Pancreas (tissue), 10 donors: ENCODE data around the gene TOP2B. TPM values are rescaled to one million over a fixed set of nuclear protein-coding genes. Genes with fewer than 3 reads are reported as not detected.

Experiments
- ATAC-seq, 4 donors: fragments of 200-7000 bp; cut with Tn5 transposase; one replicate each; pipeline versions ENCODE4 v1.8.0 to v1.9.1; 2020; ENCODE audit warnings: mild to moderate bottlenecking in 4 of 4, moderate library complexity in 4 of 4
- DNase-seq, 6 donors: peaks; one replicate each; pipeline ENCODE4 v3.0.0-alpha.2; 2020
- FAIRE-seq: peaks from 2 replicates; lab custom pipeline; 2012; peaks lifted over from hg19 to GRCh38; lab: Jason Lieb, UNC
- H3K27ac ChIP-seq, 4 donors: fragments of 200-600 bp; sonication (generic); 1 replicate in 3 of 4; 2 replicates in 1 of 4; pipeline versions ENCODE4 v1.5.0 to v1.8.0; 2020
- H3K27me3 ChIP-seq, 4 donors: fragments of 200-600 bp; one replicate each; pipeline ENCODE4 v1.8.0; 2021
- H3K36me3 ChIP-seq, 3 donors: fragments of 200-600 bp; sonication (generic) in 1 of 3; one replicate each; pipeline versions ENCODE4 v1.5.0 to v1.8.0; 2020 to 2021
- H3K4me1 ChIP-seq, 3 donors: fragments of 200-600 bp; one replicate each; pipeline ENCODE4 v1.8.0; 2021
- H3K4me3 ChIP-seq, 4 donors: fragments of 200-600 bp; sonication (generic) in 2 of 4; one replicate each; pipeline versions ENCODE4 v1.5.0 to v1.8.0; 2020 to 2021
- H3K9me3 ChIP-seq, 4 donors: fragments of 200-600 bp; one replicate each; pipeline ENCODE4 v1.8.0; 2021
- WGBS, 2 donors: extraction: QIAGEN DNeasy Blood & Tissue Kit; methylation state at CpG; one replicate each; pipeline ENCODE4 v1.1.7; 2013; 5-methylcytosine and 5-hydroxymethylcytosine counted together
- intact Hi-C, 3 donors: fragments of 100-400 bp; cut with DNase I; formaldehyde crosslinking; loops; one replicate each; pipeline versions ENCODE4 v1.11.1 to v1.14.2; 2022
- polyA plus RNA-seq, 2 donors: library from polyadenylated mRNA; stranded (reverse); fragments of 200-250 nt; gene quantifications; one replicate each; pipeline ENCODE4 v1.2.3, GENCODE V29; 2013
- total RNA-seq, 6 donors: library from RNA; stranded (reverse); fragmentation: NEBNext Ultra II Directional in 4 of 6; extraction: Animal tissue kit (Norgen Biotek cat#: 25700) in 4 of 6; gene quantifications; one replicate each; pipeline versions ENCODE4 v1.2.1 to v1.2.4, GENCODE V29; 2021 to 2023
- TF ChIP-seq, protein P1 (sequence below), 4 donors: fragments of 200-600 bp; sonication (generic) in 3 of 4; IDR thresholded peaks; one replicate each; pipeline versions ENCODE4 v1.5.0 to v1.8.0; 2021; ENCODE audit warnings: antibody characterized with exemption in 4 of 4
- donor health status: healthy with polysubstance abuse.
- donor health status: DM: no; HTN: no; CAD: no; lungs with moderate emphysema.
- donor health status: DM: no; HTN: no; CAD: no.
- donor health status: control.
- donor health status: control.
- donor health status: Bipolar disorder and iron deficiency.
- donor health status: DM: yes; HTN: yes; CAD: no.
- donor health status: DM: no; HTN: no; CAD: no.
- donor health status: DM: no; HTN: no; CAD: no.
- donor health status: DM: yes; HTN: yes; CAD: no.

Gene TOP2B
- total and polyA plus RNA-seq, 8 donors, result 17.7 to 67.7 (median 40.2) TPM

DNA sequence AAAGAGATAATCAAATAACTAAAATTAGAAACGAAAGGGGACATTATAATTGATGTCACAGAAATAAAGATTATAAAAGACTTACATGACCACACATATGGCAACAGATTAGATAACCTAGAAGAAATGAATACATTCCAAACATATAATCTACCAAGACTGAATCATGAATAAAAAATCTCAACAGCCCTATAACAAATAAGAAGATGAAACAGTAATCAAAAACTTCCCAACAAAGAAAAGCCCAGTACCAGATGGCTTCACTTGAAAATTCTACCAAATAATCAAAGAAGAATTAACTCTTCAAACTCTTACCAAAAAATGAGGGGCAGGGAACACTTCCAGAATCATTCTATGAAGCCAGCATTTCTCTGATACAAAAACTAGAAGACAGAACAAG is 11.8 kb downstream of the TOP2B start:
- Histone ChIP-seq H3K9me3 (no peaks in the 10 kb centered on the region), H3K4me3 (no peak overlapping the region), H3K36me3 (no peaks in the 10 kb centered on the region), H3K4me1 (peaks cover 0 to 24% (median 11%) of the 10 kb centered on the region in 3 donors), H3K27me3 (no peaks in the 10 kb centered on the region), H3K27ac (no peak overlapping the region)
- DNase-seq, result no peak
- WGBS, 2 donors, result 17 to 21% methylated on average over 1 of the region's 1 CpG
- no peak for ATAC-seq
- no peak for FAIRE-seq
- TF ChIP-seq, protein P1, sequence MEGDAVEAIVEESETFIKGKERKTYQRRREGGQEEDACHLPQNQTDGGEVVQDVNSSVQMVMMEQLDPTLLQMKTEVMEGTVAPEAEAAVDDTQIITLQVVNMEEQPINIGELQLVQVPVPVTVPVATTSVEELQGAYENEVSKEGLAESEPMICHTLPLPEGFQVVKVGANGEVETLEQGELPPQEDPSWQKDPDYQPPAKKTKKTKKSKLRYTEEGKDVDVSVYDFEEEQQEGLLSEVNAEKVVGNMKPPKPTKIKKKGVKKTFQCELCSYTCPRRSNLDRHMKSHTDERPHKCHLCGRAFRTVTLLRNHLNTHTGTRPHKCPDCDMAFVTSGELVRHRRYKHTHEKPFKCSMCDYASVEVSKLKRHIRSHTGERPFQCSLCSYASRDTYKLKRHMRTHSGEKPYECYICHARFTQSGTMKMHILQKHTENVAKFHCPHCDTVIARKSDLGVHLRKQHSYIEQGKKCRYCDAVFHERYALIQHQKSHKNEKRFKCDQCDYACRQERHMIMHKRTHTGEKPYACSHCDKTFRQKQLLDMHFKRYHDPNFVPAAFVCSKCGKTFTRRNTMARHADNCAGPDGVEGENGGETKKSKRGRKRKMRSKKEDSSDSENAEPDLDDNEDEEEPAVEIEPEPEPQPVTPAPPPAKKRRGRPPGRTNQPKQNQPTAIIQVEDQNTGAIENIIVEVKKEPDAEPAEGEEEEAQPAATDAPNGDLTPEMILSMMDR (IDR thresholded peaks at IDR 0.05), result no peak
- intact Hi-C loops, result no loop called here

DNA sequence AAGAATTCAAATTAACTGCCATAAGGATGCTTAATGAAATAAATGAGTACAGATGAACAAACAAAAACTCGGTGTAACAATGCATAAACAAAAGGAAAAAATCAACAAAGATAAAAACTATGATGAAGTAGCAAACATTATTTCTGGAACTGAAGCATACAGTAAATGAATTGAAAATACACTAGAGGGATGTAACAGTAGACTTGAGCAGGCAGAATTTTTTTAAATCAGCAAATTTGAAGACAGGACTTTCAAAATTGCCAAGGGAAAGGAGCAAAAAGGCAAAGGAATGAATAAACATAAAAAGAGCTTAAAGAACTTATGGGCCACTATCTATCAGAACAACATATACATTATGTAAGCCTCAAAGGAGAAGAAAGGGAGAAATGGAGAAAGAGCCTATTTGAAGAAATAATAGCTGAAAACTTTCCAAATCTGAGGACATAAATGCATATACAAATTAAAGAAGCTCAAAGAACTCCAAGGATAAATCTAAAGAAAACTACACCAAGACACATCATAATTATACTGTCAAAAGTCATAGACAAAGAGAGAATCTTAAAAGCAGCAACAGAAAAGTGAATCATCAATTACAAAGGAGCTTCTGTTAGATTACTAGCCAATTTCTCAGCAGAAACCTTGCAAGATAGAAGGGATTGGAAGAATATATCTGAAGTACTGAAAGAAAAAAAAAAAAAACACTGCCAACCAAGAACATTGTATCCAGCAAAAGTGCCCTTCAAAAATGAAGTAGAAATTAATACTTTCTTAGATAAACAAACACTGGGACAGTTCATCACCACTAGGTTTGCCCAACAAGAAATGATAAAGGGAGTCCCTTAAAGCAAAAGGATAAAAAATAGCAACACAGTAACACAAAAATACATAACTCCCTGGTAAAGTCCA is 15.5 kb downstream of the TOP2B start:
- Histone ChIP-seq H3K4me1 (peaks cover 2 to 10% (median 5%) of the 10 kb centered on the region in 3 donors), H3K27ac (no peak overlapping the region), H3K27me3 (no peaks in the 10 kb centered on the region), H3K9me3 (no peaks in the 10 kb centered on the region), H3K36me3 (no peaks in the 10 kb centered on the region), H3K4me3 (no peak overlapping the region)
- 52 to 59% methylated on average over 1 of the region's 1 CpG for WGBS, 2 donors
- intact Hi-C loops, result loop anchor here in 1 of 3 donors (5.0 kb wide), 1 partner anchor 208 kb away; no protein-coding TSS in a partner anchor
- TF ChIP-seq, protein P1 (IDR thresholded peaks at IDR 0.05), result no peak
- no peak for ATAC-seq
- DNase-seq, result no peak
- no peak for FAIRE-seq

DNA sequence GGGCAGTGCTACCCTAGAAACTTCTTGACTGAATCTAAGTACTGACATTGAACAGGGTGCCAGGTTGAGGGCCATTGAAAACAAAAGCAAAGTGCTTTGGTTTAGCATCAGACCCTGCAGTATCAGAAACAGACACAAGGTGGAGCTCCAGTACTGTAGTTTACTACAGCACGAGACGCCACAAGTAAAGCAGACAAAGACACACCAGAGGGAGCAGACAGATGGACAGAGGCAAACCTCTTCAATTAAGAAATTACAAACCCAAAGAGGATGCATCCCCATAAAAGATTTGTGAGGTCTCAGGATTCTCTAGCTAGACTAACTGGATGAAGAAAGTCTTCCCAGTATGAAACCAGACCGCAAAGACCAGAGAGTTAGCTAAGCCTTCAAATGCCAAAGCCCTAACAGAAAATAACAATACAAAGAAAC is 16.6 kb downstream of the TOP2B start:
- peak; percentile 83 to 99 (median 96) for ATAC-seq
- no peaks in the 10 kb centered on the region for H3K9me3 ChIP-seq
- H3K4me3 ChIP-seq, result no peak overlapping the region
- H3K27ac ChIP-seq, result no peak overlapping the region
- no peaks in the 10 kb centered on the region for H3K27me3 ChIP-seq
- peak; percentile 57 for FAIRE-seq
- intact Hi-C loops, result loop anchor here in 1 of 3 donors (5.0 kb wide), 1 partner anchor 209 kb away; no protein-coding TSS in a partner anchor
- TF ChIP-seq, protein P1 (IDR thresholded peaks at IDR 0.05), result peak; percentile 66 to 87 (median 73)
- peaks cover 3 to 10% (median 5%) of the 10 kb centered on the region in 3 donors for H3K4me1 ChIP-seq
- DNase-seq, result peak in 4 of 6 donors; percentile 56 to 83 (median 57)
- H3K36me3 ChIP-seq, result no peaks in the 10 kb centered on the region
- WGBS, 2 donors, result 45 to 47% methylated on average over 3 of the region's 3 CpGs

DNA sequence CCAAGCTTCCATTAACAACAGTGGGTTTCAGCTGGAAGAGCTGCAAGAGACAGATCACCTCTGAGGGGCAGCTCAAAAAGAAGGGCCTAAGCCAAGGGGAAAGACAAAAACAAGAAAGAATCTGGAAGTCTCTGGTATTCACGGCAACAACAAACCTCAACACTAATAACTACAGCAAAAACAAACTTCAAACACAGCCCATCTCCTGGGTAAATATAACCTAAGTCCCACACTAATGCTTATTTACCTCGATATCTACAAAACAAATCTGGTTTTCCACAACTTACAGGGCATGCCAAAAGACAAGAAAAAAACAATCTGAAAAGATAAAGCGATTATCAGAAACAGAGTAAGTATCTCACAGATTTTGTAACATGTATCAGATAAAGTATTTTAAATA is 29.7 kb downstream of the TOP2B start:
- intact Hi-C loops, result no loop called here

More for the DNA sequence above, 29.7 kb downstream of the TOP2B start:
- Histone ChIP-seq H3K4me3 (no peak overlapping the region), H3K4me1 (no peaks in the 10 kb centered on the region), H3K27ac (no peak overlapping the region), H3K27me3 (no peaks in the 10 kb centered on the region), H3K36me3 (peaks cover 0 to 22% (median 14%) of the 10 kb centered on the region in 3 donors), H3K9me3 (no peaks in the 10 kb centered on the region)
- no peak for FAIRE-seq
- no peak for DNase-seq
- TF ChIP-seq, protein P1 (IDR thresholded peaks at IDR 0.05), result no peak
- 50 to 51% methylated on average over 3 of the region's 3 CpGs for WGBS, 2 donors
- no peak for ATAC-seq
